ENCODE data around the gene MAPT.
"Not testable (repeated sequence)": the region's sequence is repeated elsewhere in the genome, so short reads cannot be mapped to it uniquely, and the experiment has no call there.

MAPT gene

DNA sequence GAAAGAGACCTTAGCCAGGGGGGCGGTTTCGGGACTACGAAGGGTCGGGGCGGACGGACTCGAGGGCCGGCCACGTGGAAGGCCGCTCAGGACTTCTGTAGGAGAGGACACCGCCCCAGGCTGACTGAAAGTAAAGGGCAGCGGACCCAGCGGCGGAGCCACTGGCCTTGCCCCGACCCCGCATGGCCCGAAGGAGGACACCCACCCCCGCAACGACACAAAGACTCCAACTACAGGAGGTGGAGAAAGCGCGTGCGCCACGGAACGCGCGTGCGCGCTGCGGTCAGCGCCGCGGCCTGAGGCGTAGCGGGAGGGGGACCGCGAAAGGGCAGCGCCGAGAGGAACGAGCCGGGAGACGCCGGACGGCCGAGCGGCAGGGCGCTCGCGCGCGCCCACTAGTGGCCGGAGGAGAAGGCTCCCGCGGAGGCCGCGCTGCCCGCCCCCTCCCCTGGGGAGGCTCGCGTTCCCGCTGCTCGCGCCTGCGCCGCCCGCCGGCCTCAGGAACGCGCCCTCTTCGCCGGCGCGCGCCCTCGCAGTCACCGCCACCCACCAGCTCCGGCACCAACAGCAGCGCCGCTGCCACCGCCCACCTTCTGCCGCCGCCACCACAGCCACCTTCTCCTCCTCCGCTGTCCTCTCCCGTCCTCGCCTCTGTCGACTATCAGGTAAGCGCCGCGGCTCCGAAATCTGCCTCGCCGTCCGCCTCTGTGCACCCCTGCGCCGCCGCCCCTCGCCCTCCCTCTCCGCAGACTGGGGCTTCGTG lies at the start of gene MAPT:
TSS of gene MAPT (plus strand) at position 533 of the 763 bp plus-strand sequence. CDS start 67,784 bp downstream, outside the sequence.
- peak; percentile 97 for DNase-seq

DNA sequence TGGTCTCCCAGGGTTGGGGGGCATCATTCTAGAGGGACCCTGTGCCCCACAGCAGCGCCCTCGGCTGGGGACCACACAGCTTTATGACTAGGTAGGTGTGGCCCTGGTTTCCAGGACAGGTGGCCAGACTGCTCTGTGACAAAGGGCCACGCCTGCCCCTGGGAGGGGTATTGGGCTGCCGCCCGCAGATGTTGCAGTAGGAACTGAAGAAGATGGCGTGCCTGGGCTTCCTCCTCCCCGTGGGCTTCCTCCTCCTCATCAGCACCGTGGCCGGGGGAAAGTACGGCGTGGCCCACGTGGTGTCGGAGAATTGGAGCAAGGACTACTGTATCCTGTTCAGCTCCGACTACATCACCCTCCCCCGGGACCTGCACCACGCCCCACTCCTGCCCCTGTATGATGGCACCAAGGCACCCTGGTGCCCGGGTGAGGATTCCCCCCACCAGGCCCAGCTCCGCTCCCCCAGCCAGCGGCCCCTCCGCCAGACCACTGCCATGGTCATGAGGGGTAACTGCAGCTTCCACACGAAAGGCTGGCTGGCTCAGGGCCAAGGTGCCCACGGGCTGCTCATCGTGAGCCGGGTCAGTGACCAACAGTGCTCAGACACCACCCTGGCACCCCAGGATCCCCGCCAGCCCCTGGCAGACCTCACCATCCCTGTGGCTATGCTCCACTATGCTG lies 49.5 kb upstream of the MAPT start, which contains the start of gene SPPL2C:
TSS of gene SPPL2C (plus strand) at position 187 of the 681 bp plus-strand sequence. CDS start at position 213, 26 bp downstream.
- DNase-seq, result no peak

GRCh38 chr17:45845376-45846185 lies 48.8 kb upstream of the MAPT start:
- DNase-seq, result no peak

- DNase-seq, result no peak
Measured at GRCh38 chr17:45846223-45846622, 48.1 kb upstream of the MAPT start.

GRCh38 chr17:45846646-45847045 lies 47.7 kb upstream of the MAPT start:
- no peak for DNase-seq

DNA sequence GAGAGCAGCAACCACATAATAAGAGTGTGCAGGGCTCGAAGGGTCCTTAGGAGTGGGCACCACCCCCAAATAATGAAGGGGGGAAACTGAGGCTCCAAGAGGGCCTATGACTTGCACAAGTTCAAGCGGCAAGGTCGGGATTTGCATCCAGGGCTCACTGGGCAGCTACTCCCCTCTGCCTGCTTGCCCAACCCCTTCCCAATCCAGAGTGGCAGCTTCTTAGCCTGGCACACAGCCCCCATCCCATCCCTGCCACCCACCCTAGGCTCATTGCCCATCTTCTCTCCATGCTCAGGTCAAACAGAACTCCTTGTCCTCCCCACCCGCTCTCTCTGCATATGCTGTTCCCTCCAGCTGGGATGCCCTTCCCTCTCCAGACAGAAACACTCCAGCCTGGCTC lies 47.3 kb upstream of the MAPT start:
- DNase-seq, result no peak

DNA sequence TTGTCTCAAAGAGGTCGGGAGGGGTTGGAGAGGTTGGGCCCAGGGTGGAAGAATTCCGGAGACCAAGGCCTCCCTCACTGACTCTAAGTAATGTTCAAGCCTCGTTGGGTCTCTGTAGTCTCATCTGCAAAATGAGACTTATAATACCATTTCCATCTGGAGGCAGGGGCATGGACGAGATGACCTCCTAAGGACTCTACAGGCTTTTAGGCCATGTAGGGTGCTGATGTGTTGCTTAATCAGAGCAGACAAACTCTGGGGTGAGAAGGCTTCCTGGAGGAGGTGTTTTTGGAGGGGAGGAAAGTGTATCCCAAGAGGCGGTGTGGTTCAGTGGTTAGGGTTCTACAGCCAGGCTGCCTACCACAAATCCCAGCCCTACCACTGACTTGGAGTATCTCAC lies 46.6 kb upstream of the MAPT start:
- DNase-seq, result no peak

GRCh38 chr17:45848405-45848804 lies 45.9 kb upstream of the MAPT start:
- DNase-seq, result no peak

- no peak for DNase-seq
Measured at GRCh38 chr17:45848868-45849535, 45.4 kb upstream of the MAPT start.

DNA sequence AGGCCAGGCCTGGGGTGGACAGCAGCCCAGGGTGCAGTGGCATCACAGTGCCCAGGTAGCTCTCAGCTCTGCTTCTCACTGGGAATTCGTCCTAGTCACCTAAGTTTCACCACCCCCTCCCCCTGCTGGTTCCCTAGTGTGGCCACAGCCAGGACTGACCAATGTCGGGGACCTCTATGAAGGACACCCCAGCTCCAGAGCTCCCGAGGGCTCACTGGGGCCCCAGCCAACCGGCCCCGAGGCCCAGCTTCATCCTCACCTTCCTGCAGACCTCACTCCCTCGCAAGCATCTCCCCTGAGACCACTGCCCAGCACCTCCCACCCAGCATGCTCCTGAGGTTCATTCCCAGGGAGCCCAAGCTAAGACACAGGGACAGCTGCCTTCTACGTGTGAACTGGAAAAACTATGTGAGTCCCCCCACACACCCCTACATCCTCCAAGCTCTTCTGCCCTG lies 44.8 kb upstream of the MAPT start:
- DNase-seq, result no peak

- no peak for DNase-seq
Measured at GRCh38 chr17:45850011-45850410, 44.3 kb upstream of the MAPT start.

GRCh38 chr17:45850468-45850867 lies 43.9 kb upstream of the MAPT start:
- no peak for DNase-seq

GRCh38 chr17:45851022-45851421 lies 43.3 kb upstream of the MAPT start:
- no peak for DNase-seq

GRCh38 chr17:45851464-45851863 lies 42.9 kb upstream of the MAPT start:
- DNase-seq, result no peak

GRCh38 chr17:45851873-45852272 lies 42.5 kb upstream of the MAPT start:
- DNase-seq, result no peak

- peak; percentile 59 for DNase-seq
Measured at GRCh38 chr17:45852535-45853297, 41.6 kb upstream of the MAPT start.

- no peak for DNase-seq
Measured at GRCh38 chr17:45854209-45854608, 40.1 kb upstream of the MAPT start.

DNA sequence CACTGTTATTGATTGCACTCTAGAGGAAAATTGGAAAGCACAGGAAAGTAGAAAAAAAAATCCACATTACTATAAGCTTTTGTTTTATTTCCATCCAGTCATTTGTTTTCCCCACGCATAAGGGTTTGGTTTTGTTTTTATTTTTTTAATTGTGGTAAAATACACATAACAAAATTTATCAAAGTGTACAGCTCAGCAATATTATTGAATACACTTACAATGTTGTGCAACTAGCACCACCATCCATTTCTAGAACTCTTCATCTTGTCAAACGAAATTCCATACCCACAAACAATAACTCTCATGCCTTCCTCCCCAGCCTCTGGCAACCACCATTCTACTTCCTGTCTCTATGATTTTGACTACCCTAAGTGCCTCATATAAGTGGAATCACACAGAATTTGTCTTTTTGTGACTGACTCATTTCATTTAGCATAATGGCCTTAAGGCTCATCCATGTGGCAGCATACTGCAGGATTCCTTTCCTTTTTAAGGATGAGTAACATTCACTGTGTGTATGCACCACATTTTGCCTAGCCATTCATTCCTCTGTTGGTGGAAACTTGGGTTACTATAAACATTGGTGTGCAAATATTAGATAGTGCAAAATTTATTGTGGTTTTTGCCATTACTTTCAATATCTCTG lies 38.5 kb upstream of the MAPT start:
- no peak for DNase-seq

DNA sequence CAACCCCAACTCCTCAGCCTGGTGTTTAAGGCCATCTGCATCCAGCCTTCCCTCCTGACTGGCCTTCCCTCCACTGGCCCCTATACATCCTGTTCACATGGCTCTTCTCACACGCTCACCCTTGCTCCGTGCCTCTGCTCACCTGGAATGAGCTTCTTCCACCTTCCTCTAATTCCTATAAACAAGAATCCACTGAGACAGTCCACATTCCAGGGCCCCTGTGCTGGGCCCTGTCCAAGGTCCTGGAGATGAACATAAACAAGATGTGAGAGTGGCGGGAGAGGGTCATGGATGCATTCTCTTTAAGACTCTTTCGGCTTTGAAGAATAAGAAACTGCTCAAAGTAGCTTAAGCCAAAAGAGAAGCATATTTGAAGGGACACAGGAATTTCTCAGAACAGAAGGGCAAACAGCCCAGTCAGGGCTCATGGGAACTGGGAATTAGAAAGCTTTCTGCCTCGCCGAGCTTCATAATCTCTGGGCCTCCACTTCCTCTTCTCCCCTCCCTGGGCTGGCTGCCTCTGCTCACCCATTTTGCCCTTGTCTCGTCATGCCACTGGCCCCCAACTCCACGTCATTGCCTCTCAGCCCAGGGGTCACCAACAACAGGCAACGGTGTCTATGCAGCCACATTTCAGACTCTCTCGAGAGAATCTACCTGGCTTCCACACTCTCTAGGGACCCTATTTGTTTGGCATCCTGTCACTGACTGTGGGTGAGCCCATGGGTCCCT lies 36.2 kb upstream of the MAPT start:
- DNase-seq, result peak; percentile 46

DNA sequence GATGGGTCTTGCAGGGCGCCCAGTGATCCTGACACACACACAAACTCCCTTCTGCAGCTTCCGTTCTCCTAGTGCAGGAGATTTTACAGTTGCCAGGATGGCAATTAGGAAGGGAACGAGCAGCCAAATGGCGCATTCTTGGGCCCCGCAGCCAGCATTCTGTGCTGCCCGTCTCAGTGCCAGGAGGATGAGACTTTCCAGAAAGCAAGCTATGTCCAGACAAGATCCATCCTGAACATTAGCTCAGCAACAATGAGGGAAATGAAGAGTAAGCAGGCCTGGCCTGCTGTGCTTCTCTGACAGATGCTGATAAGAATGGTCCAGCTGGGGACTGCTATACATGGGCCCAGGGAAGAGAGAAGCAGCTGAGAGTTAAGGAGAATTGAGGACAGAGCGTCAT lies 33.2 kb upstream of the MAPT start:
- no peak for DNase-seq

- not testable (repeated sequence) for DNase-seq
Measured at GRCh38 chr17:45862127-45862526, 32.2 kb upstream of the MAPT start.
